Measurements from ENCODE around the gene MINDY4.
A peak's percentile ranks its signal among the peaks of the same experiment; 100 is the strongest.

Gene MINDY4

DNA sequence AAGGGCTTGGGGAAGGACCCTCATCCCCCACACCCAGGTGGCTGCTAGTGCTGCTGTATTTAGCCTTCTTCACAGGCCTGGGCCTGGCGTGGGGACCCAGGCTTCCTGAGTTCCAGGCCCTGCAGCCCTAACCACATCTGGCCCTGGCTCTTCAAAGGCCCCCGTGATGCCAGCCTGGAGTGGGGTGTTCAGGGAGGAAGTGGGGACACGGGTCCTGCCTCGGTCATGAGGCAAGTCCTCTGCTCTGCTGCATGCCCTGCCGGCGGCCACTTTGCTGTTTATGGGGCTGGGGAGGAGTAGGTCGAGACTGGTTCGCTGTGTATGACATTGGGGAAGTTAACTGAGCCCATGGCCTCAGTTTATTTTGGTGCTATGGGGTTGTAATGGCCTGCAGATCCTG is 131.9 kb downstream of the MINDY4 start:
- no peak for DNase-seq (ENCODE audit: low spot score)

- no peak for DNase-seq (ENCODE audit: low spot score)
Observed at GRCh38 chr7:30904561-30904960, 133.3 kb downstream of the MINDY4 start.

GRCh38 chr7:30905078-30906012 is 134.1 kb downstream of the MINDY4 start:
- no peak for DNase-seq (ENCODE audit: low spot score)

GRCh38 chr7:30906014-30906413 is 134.8 kb downstream of the MINDY4 start:
- DNase-seq (ENCODE audit: low spot score): no peak

GRCh38 chr7:30906515-30907240 is 135.5 kb downstream of the MINDY4 start:
- DNase-seq (ENCODE audit: low spot score): no peak

GRCh38 chr7:30907527-30908267 is 136.5 kb downstream of the MINDY4 start:
- peak; percentile 49 for DNase-seq (ENCODE audit: low spot score)

DNA sequence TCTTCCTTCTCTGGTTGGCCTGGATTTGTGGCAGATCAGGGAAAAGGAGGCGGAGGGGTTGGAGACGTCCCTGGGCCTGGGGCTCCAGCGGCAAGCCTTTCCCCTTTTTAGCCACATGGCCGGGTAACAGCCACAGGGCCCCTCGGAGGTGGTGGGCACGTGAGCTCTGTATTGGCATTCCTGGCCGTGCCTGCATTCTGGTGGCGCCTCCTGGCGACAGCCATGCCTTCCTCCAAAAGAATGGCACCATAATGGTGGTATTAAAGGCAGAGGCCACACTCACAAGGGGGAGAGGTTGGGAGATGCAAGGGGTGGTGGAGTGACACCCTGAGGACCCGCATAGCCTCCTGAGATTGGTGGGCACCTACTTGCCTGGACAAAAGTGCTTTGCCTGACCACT is 137.5 kb downstream of the MINDY4 start:
- peak; percentile 78 for DNase-seq (ENCODE audit: low spot score)

- DNase-seq (ENCODE audit: low spot score): no peak
Observed at GRCh38 chr7:30909431-30909830, 138.2 kb downstream of the MINDY4 start.

DNA sequence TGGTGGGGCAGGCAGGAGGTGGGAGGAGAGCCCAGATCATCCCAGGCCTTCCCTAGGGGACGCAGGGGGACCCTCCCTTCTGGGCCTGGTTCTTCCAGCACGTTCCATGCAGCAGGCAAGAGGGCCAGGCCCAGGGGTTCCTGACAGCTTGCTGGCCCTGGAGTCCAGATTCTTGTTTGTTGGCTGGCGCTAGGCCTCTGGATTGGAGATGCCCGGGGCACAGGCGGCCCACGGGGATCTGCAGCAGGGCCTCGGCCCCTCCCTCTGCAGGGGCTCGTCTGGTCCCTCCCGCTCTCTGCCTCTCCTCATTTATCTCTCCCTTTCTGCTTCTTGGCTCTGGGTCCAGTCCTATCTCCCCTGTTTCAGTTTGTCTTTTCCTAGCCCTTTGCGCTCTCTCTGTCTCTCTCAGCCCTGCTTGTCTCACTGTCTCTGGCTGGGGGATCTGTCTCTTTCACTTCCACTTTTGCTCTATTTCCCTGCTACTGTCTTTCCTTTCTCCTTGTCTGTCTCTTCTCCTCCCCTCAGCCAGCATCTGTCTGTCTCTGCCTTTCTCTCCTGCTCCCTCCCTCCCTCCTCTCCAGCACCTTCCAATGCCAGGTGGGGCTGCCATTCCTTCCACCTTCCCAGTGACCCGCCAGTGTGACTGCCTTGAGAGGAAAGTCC is 139.3 kb downstream of the MINDY4 start:
- no peak for DNase-seq (ENCODE audit: low spot score)

- no peak for DNase-seq (ENCODE audit: low spot score)
Observed at GRCh38 chr7:30911133-30911532, 139.9 kb downstream of the MINDY4 start.

DNA sequence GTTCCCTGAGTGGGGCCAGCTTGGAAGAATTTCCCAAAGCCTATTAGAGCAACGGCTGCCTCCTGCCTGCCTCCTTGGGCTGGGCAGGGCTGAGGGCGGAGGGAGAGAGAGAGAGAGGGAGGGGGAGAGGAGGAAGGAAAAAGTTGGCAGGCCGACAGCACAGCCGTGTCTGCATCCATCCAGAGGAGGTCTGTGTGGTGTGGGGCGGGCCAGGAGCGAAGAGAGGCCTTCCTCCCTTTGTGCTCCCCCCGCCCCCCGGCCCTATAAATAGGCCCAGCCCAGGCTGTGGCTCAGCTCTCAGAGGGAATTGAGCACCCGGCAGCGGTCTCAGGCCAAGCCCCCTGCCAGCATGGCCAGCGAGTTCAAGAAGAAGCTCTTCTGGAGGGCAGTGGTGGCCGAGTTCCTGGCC is 140.3 kb downstream of the MINDY4 start, which contains the start of gene AQP1:
TSS of gene AQP1 (plus strand) at position 293 of the 409 bp plus-strand sequence. CDS start at position 350, 57 bp downstream.
- no peak for DNase-seq (ENCODE audit: low spot score)

GRCh38 chr7:30912021-30912730 is 141.0 kb downstream of the MINDY4 start:
- no peak for DNase-seq (ENCODE audit: low spot score)

- no peak for DNase-seq (ENCODE audit: low spot score)
Observed at GRCh38 chr7:30912731-30912985, 141.4 kb downstream of the MINDY4 start.

GRCh38 chr7:30912986-30913811 is 142.0 kb downstream of the MINDY4 start:
- DNase-seq (ENCODE audit: low spot score): no peak

DNA sequence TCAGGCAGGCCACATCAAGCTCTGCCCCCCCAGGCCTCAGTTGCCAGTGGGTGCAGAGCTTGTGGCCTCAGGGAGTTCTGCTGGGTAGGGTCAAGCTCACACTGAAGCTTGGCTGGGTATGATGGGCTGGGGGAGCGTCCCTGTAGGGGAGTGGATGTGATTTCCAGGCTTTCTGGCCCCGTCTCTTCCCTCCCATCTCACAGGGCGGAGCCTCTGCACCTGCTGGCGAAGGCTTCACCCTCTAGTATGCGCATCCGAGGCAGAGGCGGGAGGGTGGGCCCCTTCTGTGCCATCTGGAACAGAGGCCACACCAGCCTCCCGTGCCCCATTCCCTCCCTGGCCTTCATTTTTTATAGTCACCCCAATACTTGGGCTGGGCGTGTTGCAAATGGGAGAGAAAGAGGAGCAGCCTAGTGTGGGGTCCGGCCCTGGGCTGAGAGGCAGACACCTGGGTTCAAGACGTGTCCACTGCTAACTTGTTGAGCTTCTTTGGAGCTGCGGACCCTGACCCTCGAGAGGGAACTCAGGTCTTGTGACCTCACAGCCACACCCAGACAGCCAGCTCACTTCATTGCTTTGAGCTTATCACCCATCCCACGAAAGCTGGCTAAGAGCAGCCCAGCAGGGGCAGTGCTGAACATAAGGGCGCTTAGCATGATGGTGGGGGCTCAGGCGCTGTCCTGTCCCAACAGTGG is 142.8 kb downstream of the MINDY4 start:
- DNase-seq (ENCODE audit: low spot score): no peak

DNA sequence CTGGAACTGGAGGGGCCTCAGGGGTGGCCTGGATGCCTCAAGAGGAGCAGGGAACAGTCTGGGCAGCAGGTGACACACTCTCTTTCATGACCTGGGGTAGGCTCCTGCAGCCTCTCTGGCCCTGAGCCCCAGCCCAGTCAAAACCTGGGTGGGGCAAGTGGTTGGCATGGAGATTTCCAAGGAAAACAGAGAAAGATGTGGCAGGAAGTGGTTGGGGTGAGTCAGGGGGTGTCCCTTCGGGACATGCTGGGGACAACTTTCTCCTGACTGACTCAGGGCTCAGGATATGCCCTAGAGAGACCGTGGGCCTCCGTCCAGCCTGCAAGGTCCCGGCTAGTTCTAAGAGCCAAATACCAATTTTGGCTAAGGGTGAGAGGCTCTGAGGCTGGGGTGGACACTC is 143.4 kb downstream of the MINDY4 start:
- DNase-seq (ENCODE audit: low spot score): no peak

GRCh38 chr7:30915005-30915601 is 143.9 kb downstream of the MINDY4 start:
- DNase-seq (ENCODE audit: low spot score): no peak

GRCh38 chr7:30915751-30916150 is 144.5 kb downstream of the MINDY4 start:
- DNase-seq (ENCODE audit: low spot score): no peak

GRCh38 chr7:30916255-30916654 is 145.0 kb downstream of the MINDY4 start:
- no peak for DNase-seq (ENCODE audit: low spot score)

- DNase-seq (ENCODE audit: low spot score): no peak
Observed at GRCh38 chr7:30916767-30917166, 145.6 kb downstream of the MINDY4 start.

Data from iPS-NIHi11 (cell line).